SK-N-MC (cell line): ENCODE measurements around the gene UBXN6.

Source experiments
- EZH2 ChIP-seq: fragments of 200-600 bp; sonication (generic); IDR thresholded peaks from one replicate; pipeline ENCODE4 v1.6.1; 2017; ENCODE audit warnings: antibody characterized with exemption
- FOXP2 ChIP-seq: optimal IDR thresholded peaks from 2 replicates; pipeline ENCODE3; 2011; ENCODE audit warnings: mild to moderate bottlenecking, moderate library complexity; ENCODE audit not compliant: insufficient read depth; ENCODE audit errors: extremely low read length, control extremely low read depth
- POLR2AphosphoS5 ChIP-seq: IDR thresholded peaks from 2 replicates; pipeline ENCODE4 v1.6.1; 2012; ENCODE audit warnings: mild to moderate bottlenecking, low read depth, low read length, borderline replicate concordance

DNA sequence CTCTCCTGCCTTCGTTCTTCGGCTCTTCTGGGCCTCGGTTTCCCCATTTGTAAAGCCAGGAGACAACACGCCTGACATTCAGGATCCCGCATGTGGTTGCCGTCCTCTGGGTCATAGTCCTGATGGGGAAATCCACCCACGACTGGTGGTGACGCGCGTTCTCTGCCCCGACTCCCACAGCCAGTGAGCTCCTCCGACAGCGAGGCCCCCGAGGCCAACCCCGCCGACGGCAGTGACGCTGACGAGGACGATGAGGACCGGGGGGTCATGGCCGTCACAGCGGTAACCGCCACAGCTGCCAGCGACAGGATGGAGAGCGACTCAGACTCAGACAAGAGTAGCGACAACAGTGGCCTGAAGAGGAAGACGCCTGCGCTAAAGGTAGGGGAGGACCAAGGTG is 30.9 kb upstream of the UBXN6 start:
- TF ChIP-seq EZH2 = no peak
- TF ChIP-seq POLR2AphosphoS5 = no peak
- no peak for TF ChIP-seq FOXP2
